Lower leg skin (tissue), 3 donors: Measurements from ENCODE around the gene MYO5A.

Source experiments
- CTCF ChIP-seq, 3 donors: fragments of 450-650 bp; IDR thresholded peaks; one replicate each; pipeline ENCODE4 v1.5.1; 2016; ENCODE audit warnings: antibody characterized with exemption in 3 of 3, mild to moderate bottlenecking in 3 of 3, moderate library complexity in 2 of 3
- POLR2A ChIP-seq, 2 donors: fragments of 450-650 bp; IDR thresholded peaks; one replicate each; pipeline ENCODE4 v1.6.1; 2016 to 2017; ENCODE audit warnings: antibody characterized with exemption in 2 of 2, mild to moderate bottlenecking in 1 of 2, moderate library complexity in 1 of 2

- TF ChIP-seq POLR2A (IDR thresholded peaks at IDR 0.05) (no peak), CTCF (IDR thresholded peaks at IDR 0.05) (no peak)
Observed at GRCh38 chr15:52492132-52492531, 36.5 kb downstream of the MYO5A start.
